Tibial nerve (tissue), 4 donors: ENCODE measurements around the gene CYP2A6. TPM values are rescaled to one million over a fixed set of nuclear protein-coding genes. Genes with fewer than 3 reads are reported as not detected.
"Not testable (repeated sequence)": the region's sequence is repeated elsewhere in the genome, so short reads cannot be mapped to it uniquely, and the experiment has no call there.

Source experiments
- DNase-seq, 2 donors: peaks; one replicate each; pipeline ENCODE4 v3.0.0-alpha.2; 2019; ENCODE audit warnings: low spot score in 2 of 2
- H3K27ac ChIP-seq, 4 donors: fragments of 200-600 bp; sonication (generic) in 3 of 4; one replicate each; pipeline ENCODE4 v1.5.1; 2017 to 2019; ENCODE audit warnings: mild to moderate bottlenecking in 1 of 4
- H3K27me3 ChIP-seq, 2 donors: fragments of 200-600 bp; sonication (generic) in 1 of 2; one replicate each; pipeline versions ENCODE4 v1.5.1 to v1.6.0; 2017 to 2019
- H3K36me3 ChIP-seq, 3 donors: fragments of 200-600 bp; sonication (generic); one replicate each; pipeline ENCODE4 v1.5.1; 2018 to 2019
- H3K4me1 ChIP-seq, 4 donors: fragments of 200-600 bp; sonication (generic) in 3 of 4; one replicate each; pipeline ENCODE4 v1.5.1; 2017 to 2019
- H3K4me3 ChIP-seq, 4 donors: fragments of 200-600 bp; sonication (generic) in 3 of 4; one replicate each; pipeline ENCODE4 v1.5.1; 2017 to 2019; ENCODE audit warnings: mild to moderate bottlenecking in 1 of 4, moderate library complexity in 1 of 4
- H3K9me3 ChIP-seq, 4 donors: fragments of 200-600 bp; sonication (generic) in 3 of 4; one replicate each; pipeline ENCODE4 v1.5.1; 2017 to 2019
- CTCF ChIP-seq, 5 experiments: fragments of 200-600 bp in 3 of 5; fragments of 450-650 bp in 2 of 5; sonication (generic) in 3 of 5; IDR thresholded peaks; one replicate each; pipeline ENCODE4 v1.5.1; 2016 to 2019; ENCODE audit warnings: antibody characterized with exemption in 5 of 5, mild to moderate bottlenecking in 3 of 5, moderate library complexity in 2 of 5
- EP300 ChIP-seq, 2 donors: sonication (generic); formaldehyde crosslinking; IDR thresholded peaks; one replicate each; pipeline ENCODE4 v1.6.1; 2017; ENCODE audit warnings: antibody characterized with exemption in 2 of 2, mild to moderate bottlenecking in 1 of 2
- POLR2A ChIP-seq, 2 donors: fragments of 450-650 bp; IDR thresholded peaks; one replicate each; pipeline ENCODE4 v1.6.1; 2017; ENCODE audit warnings: antibody characterized with exemption in 2 of 2, mild to moderate bottlenecking in 2 of 2, moderate library complexity in 2 of 2
- WGBS, 2 donors: methylation state at CpG; one replicate each; pipeline ENCODE4 v1.1.5; 2018; 5-methylcytosine and 5-hydroxymethylcytosine counted together
- total RNA-seq, 4 donors: library from RNA; depleted of rRNA; stranded (reverse); fragments of >200 nt; gene quantifications; one replicate each; pipeline ENCODE4 v1.1.0, GENCODE V29; 2016

The CYP2A6 gene
- total RNA-seq, 4 donors from 2014 or later = 7.3 TPM; not detected in 3

DNA sequence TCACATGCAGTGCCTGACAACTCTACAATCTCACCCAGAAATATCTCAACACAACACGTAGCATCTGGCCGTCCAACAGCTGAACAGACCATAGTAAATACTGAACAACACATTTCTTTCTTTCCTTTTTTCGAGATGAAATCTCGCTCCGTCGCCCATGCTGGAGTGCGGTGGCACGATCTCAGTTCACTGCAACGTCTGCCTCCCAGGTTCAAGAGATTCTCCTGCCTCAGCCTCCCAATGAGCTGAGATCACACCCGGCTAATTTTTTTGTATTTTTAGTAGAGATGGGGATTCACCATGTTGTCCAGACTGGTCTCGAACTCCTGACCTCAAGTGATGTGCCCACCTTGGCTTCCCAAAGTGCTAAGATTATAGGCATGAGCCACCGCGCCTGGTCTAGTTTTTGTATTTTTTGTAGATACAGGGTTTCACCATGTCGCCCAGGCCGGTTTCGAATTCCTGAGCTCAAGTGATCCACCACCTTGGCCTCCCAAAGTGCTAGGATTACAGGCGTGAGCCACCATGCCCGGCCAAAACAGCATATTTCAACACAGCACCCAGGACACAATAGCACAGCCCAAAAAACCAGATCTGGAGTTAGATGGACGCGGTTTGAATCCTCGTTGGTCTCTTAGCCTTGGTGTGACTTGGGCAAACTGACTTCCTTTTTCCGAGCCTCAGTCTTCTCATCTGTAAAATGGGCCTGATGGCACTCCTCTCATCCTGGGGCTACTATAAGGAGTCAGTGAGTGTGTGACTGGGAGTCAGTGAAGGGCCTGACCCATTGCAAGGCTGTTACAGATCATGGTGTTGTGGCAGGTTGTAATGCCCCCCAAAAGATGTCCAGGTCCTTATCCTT is 22.6 kb downstream of the CYP2A6 start:
- 92 to 95% methylated on average over 22 of the region's 22 CpGs for WGBS, 2 donors
- peaks cover 0 to 28% (median 0%) of the 10 kb centered on the region in 3 donors for H3K36me3 ChIP-seq
- peaks cover 0 to 16% (median 2%) of the 10 kb centered on the region in 4 donors for H3K4me1 ChIP-seq
- H3K4me3 ChIP-seq = no peak overlapping the region
- no peak for DNase-seq
- TF ChIP-seq CTCF (IDR thresholded peaks at IDR 0.05) (no peak), EP300 (IDR thresholded peaks at IDR 0.05) (no peak), POLR2A (IDR thresholded peaks at IDR 0.05) (no peak)
- H3K27me3 ChIP-seq = no peaks in the 10 kb centered on the region
- no peak overlapping the region for H3K27ac ChIP-seq
- H3K9me3 ChIP-seq = no peaks in the 10 kb centered on the region

DNA sequence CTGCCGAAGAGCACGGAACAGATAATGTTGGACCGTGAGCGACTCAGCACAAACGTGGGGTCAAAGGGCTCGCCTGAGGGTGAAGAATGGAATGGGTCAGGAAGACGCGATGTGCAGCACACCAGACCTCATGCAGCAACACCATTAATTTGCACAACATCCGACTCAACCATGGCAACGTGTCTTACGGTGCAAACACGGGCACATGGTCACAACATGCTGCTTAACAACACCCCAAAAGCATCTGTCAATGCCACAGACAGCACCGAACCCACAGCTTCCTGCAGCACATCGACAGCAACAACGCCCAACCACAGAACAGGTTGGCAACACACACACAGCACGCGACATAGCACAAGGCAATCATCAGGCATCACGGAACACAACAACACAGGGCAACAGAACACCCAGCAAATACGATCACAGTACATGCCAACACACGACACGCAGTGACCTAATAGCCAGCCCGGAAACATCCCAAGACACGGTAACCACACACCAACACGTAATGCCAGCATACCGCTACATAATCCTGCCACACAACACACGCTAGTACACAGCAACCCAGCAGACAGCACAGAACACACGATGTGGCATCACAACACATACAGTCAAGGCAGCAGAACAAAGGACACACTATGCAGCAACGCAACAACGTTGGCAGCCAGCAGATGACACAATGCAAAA is 23.4 kb downstream of the CYP2A6 start:
- peaks cover 0 to 21% (median 2%) of the 10 kb centered on the region in 4 donors for H3K4me1 ChIP-seq
- not testable (repeated sequence) for H3K27ac ChIP-seq, DNase-seq, H3K4me3 ChIP-seq, H3K27me3 ChIP-seq, H3K9me3 ChIP-seq
- H3K36me3 ChIP-seq = peaks cover 0 to 28% (median 0%) of the 10 kb centered on the region in 3 donors
- 71 to 77% methylated on average over 29 of the region's 29 CpGs for WGBS, 2 donors

- not testable (repeated sequence) for H3K9me3 ChIP-seq, H3K27me3 ChIP-seq, DNase-seq, H3K4me3 ChIP-seq, H3K27ac ChIP-seq
- Histone ChIP-seq H3K4me1 (peaks cover 0 to 21% (median 2%) of the 10 kb centered on the region in 4 donors), H3K36me3 (peaks cover 0 to 28% (median 0%) of the 10 kb centered on the region in 3 donors)
- WGBS, 2 donors = 70 to 78% methylated on average over 7 to 10 of the region's 14 CpGs
Observed at GRCh38 chr19:40826312-40826698, 23.9 kb downstream of the CYP2A6 start.

DNA sequence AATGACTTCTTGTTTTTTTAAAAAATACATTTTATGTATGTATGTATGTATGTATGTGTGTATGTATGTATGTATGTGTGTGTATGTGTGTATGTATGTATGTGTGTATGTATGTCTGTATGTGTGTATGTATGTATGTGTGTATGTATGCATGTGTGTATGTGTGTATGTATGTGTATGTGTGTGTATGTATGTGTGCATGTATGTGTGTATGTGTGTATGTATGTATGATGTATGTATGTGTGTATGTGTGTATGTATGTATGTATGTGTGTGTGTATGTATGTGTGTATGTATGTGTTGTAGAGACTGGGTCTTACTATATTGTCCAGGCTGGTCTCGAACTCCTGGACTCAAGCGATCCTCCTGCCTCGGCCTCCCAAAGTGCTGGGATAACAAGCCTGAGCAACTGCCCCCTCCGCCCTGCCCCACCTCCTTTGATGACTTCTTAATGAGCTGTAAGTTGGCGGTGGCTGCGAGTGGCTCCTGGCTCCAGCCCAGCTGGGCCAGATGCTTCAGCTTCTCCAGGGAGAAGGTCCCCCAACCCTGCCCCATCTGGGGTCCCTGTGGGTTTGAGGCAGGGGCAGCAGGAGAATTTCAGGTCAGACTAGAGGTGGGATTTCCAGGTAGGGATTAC is 24.7 kb downstream of the CYP2A6 start:
- WGBS, 2 donors = 92 to 97% methylated on average over 4 to 6 of the region's 6 CpGs
- DNase-seq, H3K4me3 ChIP-seq, H3K9me3 ChIP-seq, H3K27ac ChIP-seq, H3K27me3 ChIP-seq: not testable (repeated sequence)
- Histone ChIP-seq H3K36me3 (peaks cover 0 to 28% (median 0%) of the 10 kb centered on the region in 3 donors), H3K4me1 (peaks cover 0 to 21% (median 2%) of the 10 kb centered on the region in 4 donors)

GRCh38 chr19:40824916-40825315 is 25.3 kb downstream of the CYP2A6 start:
- H3K27me3 ChIP-seq, H3K4me3 ChIP-seq, H3K27ac ChIP-seq, DNase-seq, H3K9me3 ChIP-seq: not testable (repeated sequence)
- Histone ChIP-seq H3K36me3 (peaks cover 0 to 28% (median 0%) of the 10 kb centered on the region in 3 donors), H3K4me1 (peaks cover 0 to 23% (median 2%) of the 10 kb centered on the region in 4 donors)
- 63 to 92% methylated on average over 8 to 16 of the region's 16 CpGs for WGBS, 2 donors

- Histone ChIP-seq H3K36me3 (peaks cover 0 to 13% (median 0%) of the 10 kb centered on the region in 3 donors), H3K27ac (peak overlapping the region in 2 of 4 donors; percentile 48 to 49), H3K4me1 (peaks cover 0 to 43% (median 16%) of the 10 kb centered on the region in 4 donors)
- not testable (repeated sequence) for DNase-seq, H3K27me3 ChIP-seq, H3K9me3 ChIP-seq, H3K4me3 ChIP-seq
- 80 to 82% methylated on average over 9 of the region's 9 CpGs for WGBS, 2 donors
Observed at GRCh38 chr19:40822704-40823553, 27.3 kb downstream of the CYP2A6 start.

GRCh38 chr19:40822161-40822560 is 28.1 kb downstream of the CYP2A6 start:
- no peak for DNase-seq
- peaks cover 0 to 5% (median 0%) of the 10 kb centered on the region in 3 donors for H3K36me3 ChIP-seq
- TF ChIP-seq POLR2A (IDR thresholded peaks at IDR 0.05) = no peak
- no peak for TF ChIP-seq CTCF (IDR thresholded peaks at IDR 0.05)
- no peak for TF ChIP-seq EP300 (IDR thresholded peaks at IDR 0.05)
- WGBS, 2 donors = 89 to 92% methylated on average over 19 to 22 of the region's 22 CpGs
- no peak overlapping the region for H3K27ac ChIP-seq
- H3K4me1 ChIP-seq = peaks cover 0 to 47% (median 17%) of the 10 kb centered on the region in 4 donors
- no peaks in the 10 kb centered on the region for H3K27me3 ChIP-seq
- no peak overlapping the region for H3K4me3 ChIP-seq
- H3K9me3 ChIP-seq = no peaks in the 10 kb centered on the region
